GM19025 (cell line): ENCODE measurements around the gene CCDC50.

Experiments used
- ATAC-seq: cut with Tn5 transposase; IDR thresholded peaks from one replicate; pipeline ENCODE4 v1.9.1; 2021; ENCODE audit warnings: mild to moderate bottlenecking, low read depth, moderate library complexity; ENCODE audit not compliant: unreplicated experiment

The CCDC50 gene

GRCh38 chr3:191328962-191329653, at the start of gene CCDC50:
Gene CCDC50, plus strand, starts transcription at chr3:191329394. Its CDS starts 281 bp downstream, at chr3:191329675.
- ATAC-seq, result peak; percentile 75

GRCh38 chr3:191280111-191280510, 49.1 kb upstream of the CCDC50 start:
- no peak for ATAC-seq

GRCh38 chr3:191280882-191281281, 48.3 kb upstream of the CCDC50 start:
- ATAC-seq, result no peak

- ATAC-seq, result no peak
Observed at GRCh38 chr3:191282251-191283185, 46.7 kb upstream of the CCDC50 start.

- ATAC-seq, result no peak
Observed at GRCh38 chr3:191283400-191283799, 45.8 kb upstream of the CCDC50 start.

- ATAC-seq, result peak; percentile 84
Observed at GRCh38 chr3:191290311-191291025, 38.7 kb upstream of the CCDC50 start.

- no peak for ATAC-seq
Observed at GRCh38 chr3:191292243-191293015, 36.8 kb upstream of the CCDC50 start.

- ATAC-seq, result no peak
Observed at GRCh38 chr3:191294291-191294690, 34.9 kb upstream of the CCDC50 start.

GRCh38 chr3:191296041-191296541, 33.1 kb upstream of the CCDC50 start:
- ATAC-seq, result peak; percentile 78

- no peak for ATAC-seq
Observed at GRCh38 chr3:191298846-191299245, 30.3 kb upstream of the CCDC50 start.

- peak; percentile 26 for ATAC-seq
Observed at GRCh38 chr3:191300422-191300821, 28.8 kb upstream of the CCDC50 start.

GRCh38 chr3:191301017-191301416, 28.2 kb upstream of the CCDC50 start:
- peak; percentile 64 for ATAC-seq

GRCh38 chr3:191301782-191302411, 27.3 kb upstream of the CCDC50 start:
- ATAC-seq, result no peak

- ATAC-seq, result no peak
Observed at GRCh38 chr3:191302451-191302850, 26.7 kb upstream of the CCDC50 start.

- no peak for ATAC-seq
Observed at GRCh38 chr3:191303596-191303995, 25.6 kb upstream of the CCDC50 start.

GRCh38 chr3:191306428-191306827, 22.8 kb upstream of the CCDC50 start:
- ATAC-seq, result no peak

- ATAC-seq, result no peak
Observed at GRCh38 chr3:191307341-191307740, 21.9 kb upstream of the CCDC50 start.

GRCh38 chr3:191313296-191313695, 15.9 kb upstream of the CCDC50 start:
- ATAC-seq, result no peak

GRCh38 chr3:191314109-191314728, 15.0 kb upstream of the CCDC50 start:
- ATAC-seq, result no peak
